Keratinocyte (primary cell): ENCODE measurements around the gene ERGIC1. TPM values are rescaled to one million over a fixed set of nuclear protein-coding genes. Genes with fewer than 3 reads are reported as not detected.

Experiments
- DNase-seq: peaks from one replicate; pipeline ENCODE4 v3.0.0-alpha.2; 2011; ENCODE audit warnings: low read depth, missing footprints, low spot score
- FAIRE-seq: peaks from 2 replicates; lab custom pipeline; 2011; peaks lifted over from hg19 to GRCh38; lab: Jason Lieb, UNC
- H2AFZ ChIP-seq: 2 replicates; pipeline ENCODE4 v1.6.0; 2012; ENCODE audit warnings: low read length, control low read depth, inconsistent platforms; ENCODE audit not compliant: control insufficient read depth
- H3K27ac ChIP-seq: 2 replicates; pipeline ENCODE4 v1.5.1; 2011; ENCODE audit warnings: low read length; ENCODE audit not compliant: control insufficient read depth, insufficient read depth
- H3K27me3 ChIP-seq: 3 replicates; pipeline ENCODE4 v1.6.0; 2011; ENCODE audit warnings: low read length; ENCODE audit not compliant: control insufficient read depth, insufficient read depth; ENCODE audit errors: extremely low read depth
- H3K36me3 ChIP-seq, 2 experiments: 2 replicates in 1 of 2; 3 replicates in 1 of 2; pipeline ENCODE4 v1.5.1; 2011; ENCODE audit warnings: low read length in 2 of 2, mild to moderate bottlenecking in 1 of 2; ENCODE audit not compliant: control insufficient read depth in 2 of 2, insufficient read depth in 2 of 2; ENCODE audit errors: extremely low read depth in 1 of 2
- H3K4me1 ChIP-seq: 3 replicates; pipeline ENCODE4 v1.5.1; 2011; ENCODE audit warnings: low read length; ENCODE audit not compliant: control insufficient read depth, insufficient read depth; ENCODE audit errors: extremely low read depth
- H3K4me2 ChIP-seq: 3 replicates; pipeline ENCODE4 v1.6.0; 2011; ENCODE audit warnings: low read depth, low read length; ENCODE audit not compliant: control insufficient read depth, insufficient read depth; ENCODE audit errors: extremely low read depth
- H3K4me3 ChIP-seq, 3 experiments: fragments of 200-600 bp in 1 of 3; sonication (generic) in 1 of 3; 2 replicates in 2 of 3; 3 replicates in 1 of 3; pipeline ENCODE4 v1.5.1; 2011 to 2016; ENCODE audit warnings: low read length in 3 of 3, mild to moderate bottlenecking in 3 of 3, control low read depth in 2 of 3, inconsistent platforms in 1 of 3, low read depth in 1 of 3, mixed read lengths in 1 of 3, mixed run types in 1 of 3, moderate library complexity in 1 of 3; ENCODE audit not compliant: control insufficient read depth in 2 of 3, insufficient read depth in 2 of 3; ENCODE audit errors: extremely low read depth in 1 of 3
- H3K79me2 ChIP-seq: 2 replicates; pipeline ENCODE4 v1.6.0; 2012; ENCODE audit warnings: low read length; ENCODE audit not compliant: control insufficient read depth, insufficient read depth
- H3K9ac ChIP-seq: 3 replicates; pipeline ENCODE4 v1.6.0; 2011; ENCODE audit warnings: low read length; ENCODE audit not compliant: control insufficient read depth, insufficient read depth; ENCODE audit errors: extremely low read depth
- H3K9me1 ChIP-seq: 3 replicates; pipeline ENCODE4 v1.6.0; 2011; ENCODE audit warnings: low read length; ENCODE audit not compliant: control insufficient read depth, insufficient read depth; ENCODE audit errors: extremely low read depth
- H3K9me3 ChIP-seq: 2 replicates; pipeline ENCODE4 v1.5.1; 2012; ENCODE audit warnings: low read depth, low read length; ENCODE audit not compliant: control insufficient read depth
- H4K20me1 ChIP-seq: 3 replicates; pipeline ENCODE4 v1.6.0; 2011; ENCODE audit warnings: low read length; ENCODE audit not compliant: control insufficient read depth, insufficient read depth; ENCODE audit errors: extremely low read depth
- CTCF ChIP-seq, 3 experiments: IDR thresholded peaks in 1 of 3; conservative IDR thresholded peaks in 1 of 3; optimal IDR thresholded peaks in 1 of 3; 2 replicates in 2 of 3; 3 replicates in 1 of 3; pipeline versions ENCODE3 to v1.5.1; 2011; ENCODE audit warnings: low read length in 3 of 3, mild to moderate bottlenecking in 3 of 3, moderate library complexity in 2 of 3, control low read depth in 1 of 3, inconsistent platforms in 1 of 3; ENCODE audit not compliant: insufficient read depth in 2 of 3; ENCODE audit errors: extremely low read depth in 1 of 3
- EZH2 ChIP-seq: IDR thresholded peaks from one replicate; pipeline ENCODE4 v1.6.1; 2012; ENCODE audit warnings: inconsistent platforms, mild to moderate bottlenecking, low read length, moderate library complexity
- dilution Hi-C: fragments of 300-500 bp; cut with MboI; formaldehyde crosslinking; loops from one replicate; pipeline ENCODE4 v1.7.0; 2020; ENCODE audit warnings: low sequenced_read_pairs; ENCODE audit not compliant: extremely low pct_ligation_motif_present
- polyA plus RNA-seq, 5 experiments: library from polyadenylated mRNA; depleted of rRNA in 3 of 5; stranded (reverse) in 3 of 5; stranded (forward) in 1 of 5; unstranded in 1 of 5; fragments of >200 nt; gene quantifications; 1 replicate in 1 of 5; 2 replicates in 3 of 5; 3 replicates in 1 of 5; pipeline versions ENCODE4 v1.2.1 to v1.2.3, GENCODE V29; 2011 to 2012; ENCODE audit warnings: missing spikeins in 2 of 5, low read depth in 1 of 5, low replicate concordance in 1 of 5

Gene ERGIC1
- polyA plus RNA-seq, 1 donor (not counting 4 experiments of a cell fraction or from before 2014, with no cell fraction given), result 93.4 TPM

- H3K4me2 ChIP-seq, result no peak overlapping the region
- no peak overlapping the region for H3K9ac ChIP-seq
- no peak for DNase-seq
- H3K27ac ChIP-seq, result no peak overlapping the region
- H3K36me3 ChIP-seq, result peaks cover 3 to 15% of the 10 kb centered on the region in 2 experiments
- H3K27me3 ChIP-seq, result no peaks in the 10 kb centered on the region
- no peak overlapping the region for H3K4me3 ChIP-seq
- no peak overlapping the region for H2AFZ ChIP-seq
- no peaks in the 10 kb centered on the region for H3K9me3 ChIP-seq
- TF ChIP-seq EZH2, result no peak
- no peak for TF ChIP-seq CTCF (optimal IDR thresholded peaks at IDR 0.05 in 1 of 3, IDR thresholded peaks at IDR 0.05 in 1 of 3, conservative IDR thresholded peaks at IDR 0.05 in 1 of 3; ENCODE audit: extremely low read depth in 1 of 3, insufficient read depth in 2 of 3, low read length in 3 of 3)
- no peaks in the 10 kb centered on the region for H3K79me2 ChIP-seq
- peaks cover 7% of the 10 kb centered on the region for H3K4me1 ChIP-seq
- dilution Hi-C loops, result no loop called here
- no peaks in the 10 kb centered on the region for H3K9me1 ChIP-seq
- no peaks in the 10 kb centered on the region for H4K20me1 ChIP-seq
- no peak for FAIRE-seq
These were observed 109.9 kb downstream of the ERGIC1 start for GRCh38 chr5:172943906-172944305.

DNA sequence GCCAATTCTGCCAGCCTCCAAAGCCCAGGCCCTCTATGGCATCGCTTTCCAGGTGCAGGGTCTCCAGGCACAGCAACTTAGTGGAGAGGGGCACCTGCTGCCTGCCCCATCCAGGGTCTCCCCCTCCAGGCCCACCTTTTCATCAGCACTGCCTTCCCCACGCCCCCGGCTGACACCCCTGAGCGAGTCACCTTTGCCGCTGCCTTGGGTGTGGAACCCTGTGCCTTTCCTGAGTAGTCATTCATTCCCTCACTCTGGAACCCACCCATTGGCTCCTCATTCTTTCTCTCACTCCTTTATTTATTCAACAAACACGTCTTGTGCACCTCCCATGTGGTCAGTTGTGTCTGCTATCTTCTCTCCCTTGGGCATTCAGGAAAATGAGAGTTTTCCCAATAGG is 110.7 kb downstream of the ERGIC1 start:
- Histone ChIP-seq H3K79me2 (no peaks in the 10 kb centered on the region), H4K20me1 (no peaks in the 10 kb centered on the region), H3K4me1 (peaks cover 7% of the 10 kb centered on the region), H3K27ac (no peak overlapping the region), H2AFZ (no peak overlapping the region), H3K4me2 (no peak overlapping the region), H3K9me3 (no peaks in the 10 kb centered on the region), H3K4me3 (no peak overlapping the region), H3K9ac (no peak overlapping the region), H3K36me3 (peaks cover 0 to 15% of the 10 kb centered on the region in 2 experiments), H3K9me1 (no peaks in the 10 kb centered on the region), H3K27me3 (no peaks in the 10 kb centered on the region)
- TF ChIP-seq EZH2 (no peak), CTCF (optimal IDR thresholded peaks at IDR 0.05 in 1 of 3, IDR thresholded peaks at IDR 0.05 in 1 of 3, conservative IDR thresholded peaks at IDR 0.05 in 1 of 3; ENCODE audit: extremely low read depth in 1 of 3, insufficient read depth in 2 of 3, low read length in 3 of 3) (no peak)
- dilution Hi-C loops, result no loop called here
- DNase-seq, result no peak
- no peak for FAIRE-seq
